HepG2 (cell line): ENCODE results near the gene SMTN. TPM values are rescaled to one million over a fixed set of nuclear protein-coding genes. Genes with fewer than 3 reads are reported as not detected.

Source experiments
- ATF2 ChIP-seq: sonication (generic); formaldehyde crosslinking; IDR thresholded peaks from 2 replicates; pipeline ENCODE4 v1.4.0; 2020; ENCODE audit warnings: missing genetic modification reagents
- DMTF1 ChIP-seq: sonication (generic); formaldehyde crosslinking; IDR thresholded peaks from 2 replicates; pipeline ENCODE4 v1.4.0; 2020; ENCODE audit warnings: mild to moderate bottlenecking, missing genetic modification reagents
- GATAD2A ChIP-seq: IDR thresholded peaks from 2 replicates; pipeline ENCODE4 v1.6.1; 2016
- KMT2B ChIP-seq: IDR thresholded peaks from 2 replicates; pipeline ENCODE4 v1.6.1; 2016; ENCODE audit warnings: missing genetic modification reagents, missing compliant biosample characterization
- REPIN1 ChIP-seq: sonication (generic); formaldehyde crosslinking; IDR thresholded peaks from 2 replicates; pipeline ENCODE4 v1.8.0; 2022; ENCODE audit warnings: missing genetic modification reagents, low read depth, mild to moderate bottlenecking, borderline replicate concordance
- SRF ChIP-seq: IDR thresholded peaks from 2 replicates; pipeline ENCODE4 v1.6.1; 2011; ENCODE audit warnings: mild to moderate bottlenecking, low read depth, low read length, moderate library complexity
- SRSF9 ChIP-seq: fragments of 200-400 bp; formaldehyde crosslinking; IDR thresholded peaks from 2 replicates; pipeline ENCODE4 v1.6.1; 2018; ENCODE audit warnings: borderline replicate concordance, mild to moderate bottlenecking, low read depth, low read length; ENCODE audit not compliant: insufficient read depth, poor library complexity, severe bottlenecking
- UBTF ChIP-seq: sonication (generic); formaldehyde crosslinking; IDR thresholded peaks from 2 replicates; pipeline ENCODE4 v1.4.0; 2020; ENCODE audit warnings: mild to moderate bottlenecking, missing genetic modification reagents
- ZBTB3 ChIP-seq: sonication (generic); formaldehyde crosslinking; IDR thresholded peaks from 2 replicates; pipeline ENCODE4 v1.4.0; 2020; ENCODE audit warnings: low read depth, mild to moderate bottlenecking, moderate library complexity, missing genetic modification reagents, borderline replicate concordance
- ZBTB43 ChIP-seq: sonication (generic); formaldehyde crosslinking; conservative IDR thresholded peaks from 2 replicates; pipeline ENCODE4 v1.4.0; 2020; ENCODE audit warnings: missing genetic modification reagents
- ZNF274 ChIP-seq: sonication (generic); formaldehyde crosslinking; IDR thresholded peaks from 2 replicates; pipeline ENCODE4 v1.5.1; 2020; ENCODE audit warnings: mild to moderate bottlenecking, missing genetic modification reagents
- ZNF414 ChIP-seq: sonication (generic); formaldehyde crosslinking; IDR thresholded peaks from 2 replicates; pipeline ENCODE4 v1.5.0; 2020; ENCODE audit warnings: missing genetic modification reagents
- ZNF687 ChIP-seq: sonication (generic); formaldehyde crosslinking; IDR thresholded peaks from 2 replicates; pipeline ENCODE4 v1.5.1; 2020; ENCODE audit warnings: mild to moderate bottlenecking, missing genetic modification reagents, moderate library complexity
- ZNF691 ChIP-seq: sonication (generic); formaldehyde crosslinking; IDR thresholded peaks from 2 replicates; pipeline ENCODE4 v1.4.0; 2020; ENCODE audit warnings: missing genetic modification reagents, low read depth, mild to moderate bottlenecking, borderline replicate concordance
- polyA plus RNA-seq, 8 experiments: library from polyadenylated mRNA; depleted of rRNA in 3 of 8; stranded (reverse) in 7 of 8; unstranded in 1 of 8; fragments of >200 nt; fragmentation: Illumina TruSeq in 4 of 8; extraction: Trizol in 4 of 8; gene quantifications; 2 replicates each; pipeline versions ENCODE4 v1.2.1 to v1.2.3, GENCODE V29; 2011 to 2016; ENCODE audit warnings: low read depth in 4 of 8, missing spikeins in 1 of 8, mixed read lengths in 1 of 8; ENCODE audit not compliant: insufficient read depth in 1 of 8
- total RNA-seq, 5 experiments: library from RNA; depleted of rRNA; stranded (reverse); fragments of >200 nt; fragmentation: Illumina TruSeq; extraction: Trizol; gene quantifications; 2 replicates each; pipeline ENCODE4 v1.2.3, GENCODE V29; 2016; ENCODE audit warnings: low read depth in 1 of 5

The SMTN gene
- total and polyA plus RNA-seq, 2 of the 13 experiments (the other 11 are each of a cell fraction or from before 2014, with no cell fraction given), result 14.7 to 26.1 TPM

- TF ChIP-seq ZNF691 (CRISPR knock-in tag) (no peak), REPIN1 (CRISPR knock-in tag) (no peak), ZNF274 (CRISPR knock-in tag) (no peak), SRSF9 (no peak), ZNF414 (CRISPR knock-in tag) (no peak), KMT2B (no peak), GATAD2A (CRISPR knock-in tag) (peak; percentile 52), ATF2 (CRISPR knock-in tag) (no peak), ZBTB43 (CRISPR knock-in tag) (no peak), ZBTB3 (no peak), ZNF687 (CRISPR knock-in tag) (peak; percentile 81), SRF (no peak), UBTF (CRISPR knock-in tag) (0 out of 2 replicates have a peak, but pooled peaks have one; percentile 25), DMTF1 (CRISPR knock-in tag) (no peak)
These were observed 34.4 kb upstream of the SMTN start (continued) for GRCh38 chr22:31046539-31047226.
